HepG2 (cell line): ENCODE measurements around the gene ANXA9. TPM values are rescaled to one million over a fixed set of nuclear protein-coding genes. Genes with fewer than 3 reads are reported as not detected.

Experiments
- ARHGAP35 ChIP-seq: sonication (generic); formaldehyde crosslinking; IDR thresholded peaks from 2 replicates; pipeline ENCODE4 v1.9.0; 2022; ENCODE audit warnings: mild to moderate bottlenecking, inconsistent platforms, moderate library complexity, missing genetic modification reagents, borderline replicate concordance
- ARID5B ChIP-seq: IDR thresholded peaks from 2 replicates; pipeline ENCODE4 v1.4.0; 2020; ENCODE audit warnings: mild to moderate bottlenecking, missing genetic modification reagents
- HMG20A ChIP-seq: IDR thresholded peaks from 2 replicates; pipeline ENCODE4 v1.6.1; 2016; ENCODE audit warnings: borderline replicate concordance
- HMGA1 ChIP-seq: sonication (generic); formaldehyde crosslinking; conservative IDR thresholded peaks from 2 replicates; pipeline ENCODE4 v1.4.0; 2020; ENCODE audit warnings: missing genetic modification reagents
- SPEN ChIP-seq: sonication (generic); formaldehyde crosslinking; IDR thresholded peaks from 2 replicates; pipeline ENCODE4 v1.5.1; 2020; ENCODE audit warnings: low read depth, mild to moderate bottlenecking, missing genetic modification reagents
- STAT6 ChIP-seq: sonication (generic); formaldehyde crosslinking; IDR thresholded peaks from 2 replicates; pipeline ENCODE4 v1.4.0; 2020; ENCODE audit warnings: missing genetic modification reagents, mild to moderate bottlenecking, borderline replicate concordance
- TERF1 ChIP-seq: sonication (generic); formaldehyde crosslinking; IDR thresholded peaks from 2 replicates; pipeline ENCODE4 v1.8.0; 2022; ENCODE audit warnings: mild to moderate bottlenecking, missing genetic modification reagents, moderate library complexity
- TFE3 ChIP-seq: IDR thresholded peaks from 2 replicates; pipeline ENCODE4 v1.6.1; 2016
- ZNF318 ChIP-seq: sonication (generic); formaldehyde crosslinking; IDR thresholded peaks from 2 replicates; pipeline ENCODE4 v1.4.0; 2020; ENCODE audit warnings: mild to moderate bottlenecking, missing genetic modification reagents
- polyA plus RNA-seq, 8 experiments: library from polyadenylated mRNA; depleted of rRNA in 3 of 8; stranded (reverse) in 7 of 8; unstranded in 1 of 8; fragments of >200 nt; fragmentation: Illumina TruSeq in 4 of 8; extraction: Trizol in 4 of 8; gene quantifications; 2 replicates each; pipeline versions ENCODE4 v1.2.1 to v1.2.3, GENCODE V29; 2011 to 2016; ENCODE audit warnings: low read depth in 4 of 8, missing spikeins in 1 of 8, mixed read lengths in 1 of 8; ENCODE audit not compliant: insufficient read depth in 1 of 8
- total RNA-seq, 5 experiments: library from RNA; depleted of rRNA; stranded (reverse); fragments of >200 nt; fragmentation: Illumina TruSeq; extraction: Trizol; gene quantifications; 2 replicates each; pipeline ENCODE4 v1.2.3, GENCODE V29; 2016; ENCODE audit warnings: low read depth in 1 of 5

ANXA9 gene
- total and polyA plus RNA-seq, 2 of the 13 experiments (the other 11 are each of a cell fraction or from before 2014, with no cell fraction given), result 13.3 to 23.9 TPM

GRCh38 chr1:150970808-150971582 lies 11.1 kb upstream of the ANXA9 start (continued):
- TF ChIP-seq STAT6 (CRISPR knock-in tag) (peak; percentile 95), ZNF318 (CRISPR knock-in tag) (no peak), SPEN (CRISPR knock-in tag) (peak; percentile 89), ARID5B (CRISPR knock-in tag) (peak; percentile 93), HMGA1 (no peak), HMG20A (CRISPR knock-in tag) (peak; percentile 73; the same call in 1 of the 2 replicates), ARHGAP35 (0 out of 2 replicates have a peak, but pooled peaks have one; percentile 25), TERF1 (no peak), TFE3 (CRISPR knock-in tag) (peak; percentile 99)
